Measurements from ENCODE around the gene GOLPH3L. TPM values are rescaled to one million over a fixed set of nuclear protein-coding genes. Genes with fewer than 3 reads are reported as not detected.
A peak's percentile ranks its signal among the peaks of the same experiment; 100 is the strongest.

The GOLPH3L gene
- total RNA-seq, 1 donor from 2014 or later: 17.3 TPM

DNA sequence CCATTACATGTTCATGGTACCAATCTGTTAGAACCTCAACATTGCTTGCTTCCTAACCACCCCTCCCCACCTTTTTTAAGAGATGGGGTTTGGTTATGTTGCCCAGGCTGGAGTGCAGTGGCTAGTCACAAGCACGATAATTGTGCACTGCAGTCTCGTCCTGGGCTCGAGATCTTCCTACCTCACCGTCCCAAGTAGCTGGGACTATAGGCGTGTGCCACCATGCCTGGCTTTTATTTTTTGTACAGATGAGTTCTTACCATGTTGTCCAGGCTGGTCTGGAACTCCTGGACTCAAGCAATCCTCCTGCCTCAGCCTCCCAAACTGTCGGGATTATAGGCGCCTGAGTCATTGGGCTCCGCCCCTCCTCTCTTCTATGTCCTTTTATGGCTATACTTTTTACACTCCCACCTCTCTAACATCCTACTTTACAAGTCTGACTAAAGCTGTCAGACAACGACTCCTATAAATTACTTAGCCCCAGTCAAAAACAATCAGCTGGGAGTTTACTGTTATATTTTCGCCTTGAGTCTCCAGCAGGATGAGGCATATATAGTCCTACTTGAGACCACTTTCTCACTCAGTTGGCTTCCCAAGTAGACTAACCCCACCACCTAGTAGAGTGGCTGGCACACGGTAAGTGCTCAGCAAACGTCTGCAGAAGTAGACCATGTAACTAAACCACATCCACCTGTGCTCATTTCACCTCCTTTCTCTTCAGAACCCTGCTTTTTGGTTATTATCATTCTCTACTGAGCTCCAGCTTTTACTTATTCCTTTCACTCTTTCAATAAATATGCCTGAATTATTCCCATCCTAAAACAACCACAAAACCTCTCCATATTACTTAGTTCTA is 81.4 kb downstream of the GOLPH3L start:
- Mint-ChIP-seq H3K27ac (ENCODE audit: unreplicated experiment) (no peak overlapping the region), H3K4me3 (no peak overlapping the region), H3K27me3 (ENCODE audit: low read depth) (no peaks in the 10 kb centered on the region), H3K36me3 (ENCODE audit: low read depth) (peaks cover 14% of the 10 kb centered on the region), H3K9me3 (no peaks in the 10 kb centered on the region), H3K4me1 (peaks cover 11% of the 10 kb centered on the region)
- DNase-seq (ENCODE audit: low read depth, low spot score): no peak
- TF ChIP-seq CTCF (conservative IDR thresholded peaks at IDR 0.05): no peak

GRCh38 chr1:150613061-150613920 is 83.7 kb downstream of the GOLPH3L start:
- H3K9me3 Mint-ChIP-seq: no peaks in the 10 kb centered on the region
- TF ChIP-seq CTCF (conservative IDR thresholded peaks at IDR 0.05): no peak
- no peak overlapping the region for H3K27ac Mint-ChIP-seq (ENCODE audit: unreplicated experiment)
- H3K4me3 Mint-ChIP-seq: no peak overlapping the region
- H3K36me3 Mint-ChIP-seq (ENCODE audit: low read depth): peaks cover 8% of the 10 kb centered on the region
- peaks cover 17% of the 10 kb centered on the region for H3K4me1 Mint-ChIP-seq
- H3K27me3 Mint-ChIP-seq (ENCODE audit: low read depth): no peaks in the 10 kb centered on the region
- no peak for DNase-seq (ENCODE audit: low read depth, low spot score)

DNA sequence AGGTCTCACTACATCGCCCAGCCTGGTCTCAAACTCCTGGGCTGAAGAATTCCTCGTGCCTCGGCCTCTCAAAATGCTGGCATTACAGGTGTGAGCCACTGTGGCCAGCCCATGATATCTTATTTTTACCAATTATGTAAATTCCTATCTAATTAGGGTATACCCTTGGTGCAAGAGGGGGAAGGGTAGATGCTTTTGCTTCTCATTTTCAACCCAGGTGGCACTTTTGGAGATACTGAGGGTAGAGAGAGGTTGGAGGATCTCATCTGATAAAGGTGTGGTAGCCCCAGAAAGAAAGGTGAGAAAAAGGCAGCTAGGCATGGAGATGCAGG is 85.0 kb downstream of the GOLPH3L start:
- no peak for TF ChIP-seq CTCF (conservative IDR thresholded peaks at IDR 0.05)
- peaks cover 17% of the 10 kb centered on the region for H3K4me1 Mint-ChIP-seq
- no peaks in the 10 kb centered on the region for H3K9me3 Mint-ChIP-seq
- H3K36me3 Mint-ChIP-seq (ENCODE audit: low read depth): peaks cover 8% of the 10 kb centered on the region
- no peak overlapping the region for H3K4me3 Mint-ChIP-seq
- H3K27me3 Mint-ChIP-seq (ENCODE audit: low read depth): no peaks in the 10 kb centered on the region
- no peak for DNase-seq (ENCODE audit: low read depth, low spot score)
- no peak overlapping the region for H3K27ac Mint-ChIP-seq (ENCODE audit: unreplicated experiment)

GRCh38 chr1:150610576-150610975 is 86.4 kb downstream of the GOLPH3L start:
- Mint-ChIP-seq H3K4me3 (no peak overlapping the region), H3K36me3 (ENCODE audit: low read depth) (peaks cover 7% of the 10 kb centered on the region), H3K27me3 (ENCODE audit: low read depth) (no peaks in the 10 kb centered on the region), H3K4me1 (peaks cover 22% of the 10 kb centered on the region), H3K27ac (ENCODE audit: unreplicated experiment) (no peak overlapping the region), H3K9me3 (no peaks in the 10 kb centered on the region)
- DNase-seq (ENCODE audit: low read depth, low spot score): no peak
- no peak for TF ChIP-seq CTCF (conservative IDR thresholded peaks at IDR 0.05)

GRCh38 chr1:150609732-150610131 is 87.2 kb downstream of the GOLPH3L start:
- Mint-ChIP-seq H3K27me3 (ENCODE audit: low read depth) (no peaks in the 10 kb centered on the region), H3K9me3 (no peaks in the 10 kb centered on the region), H3K27ac (ENCODE audit: unreplicated experiment) (peak overlapping the region; percentile 70), H3K36me3 (ENCODE audit: low read depth) (peaks cover 4% of the 10 kb centered on the region), H3K4me1 (peaks cover 24% of the 10 kb centered on the region), H3K4me3 (no peak overlapping the region)
- DNase-seq (ENCODE audit: low read depth, low spot score): no peak
- no peak for TF ChIP-seq CTCF (conservative IDR thresholded peaks at IDR 0.05)
